Skin of body (tissue), 2 donors: Measurements from ENCODE around the gene CLDN4. TPM values are rescaled to one million over a fixed set of nuclear protein-coding genes. Genes with fewer than 3 reads are reported as not detected.
A peak's percentile ranks its signal among the peaks of the same experiment; 100 is the strongest.
"Not testable (repeated sequence)": the region's sequence is repeated elsewhere in the genome, so short reads cannot be mapped to it uniquely, and the experiment has no call there.

ENCODE experiments used
- DNase-seq: peaks from one replicate; lab custom pipeline; 2025; lab: John Stamatoyannopoulos, UW
- total RNA-seq: library from RNA; depleted of rRNA; stranded (reverse); fragments of >200 nt; gene quantifications from one replicate; pipeline ENCODE4 v1.2.3, GENCODE V29; 2014

The CLDN4 gene
- total RNA-seq, 1 donor from 2014 or later = 75.4 TPM

- no peak for DNase-seq
Measured at GRCh38 chr7:73823873-73824592, 6.8 kb upstream of the CLDN4 start.

- DNase-seq = no peak
Measured at GRCh38 chr7:73824986-73825385, 5.8 kb upstream of the CLDN4 start.

- no peak for DNase-seq
Measured at GRCh38 chr7:73827567-73828106, 3.2 kb upstream of the CLDN4 start.

GRCh38 chr7:73828107-73828803, 2.5 kb upstream of the CLDN4 start:
- DNase-seq = no peak

- no peak for DNase-seq
Measured at GRCh38 chr7:73828972-73829371, 1.8 kb upstream of the CLDN4 start.

GRCh38 chr7:73829505-73829904, 1.3 kb upstream of the CLDN4 start:
- DNase-seq = no peak

GRCh38 chr7:73829921-73830680, 695 bp upstream of the CLDN4 start:
- DNase-seq = no peak

- no peak for DNase-seq
Measured at GRCh38 chr7:73831584-73831833, 713 bp downstream of the CLDN4 start.

GRCh38 chr7:73831834-73832651, 1.2 kb downstream of the CLDN4 start:
- peak; percentile 11 for DNase-seq

GRCh38 chr7:73832806-73833205, 2.0 kb downstream of the CLDN4 start:
- DNase-seq = no peak

- no peak for DNase-seq
Measured at GRCh38 chr7:73833251-73833919, 2.6 kb downstream of the CLDN4 start.

- DNase-seq = no peak
Measured at GRCh38 chr7:73834626-73835191, 3.9 kb downstream of the CLDN4 start.

- not testable (repeated sequence) for DNase-seq
Measured at GRCh38 chr7:73837167-73837566, 6.4 kb downstream of the CLDN4 start.

GRCh38 chr7:73838642-73839041, 7.8 kb downstream of the CLDN4 start:
- DNase-seq = no peak

GRCh38 chr7:73839290-73839689, 8.5 kb downstream of the CLDN4 start:
- DNase-seq = no peak

GRCh38 chr7:73839743-73840714, 9.2 kb downstream of the CLDN4 start:
- no peak for DNase-seq

GRCh38 chr7:73840715-73841379, 10.1 kb downstream of the CLDN4 start:
- DNase-seq = no peak

- no peak for DNase-seq
Measured at GRCh38 chr7:73841689-73842066, 10.9 kb downstream of the CLDN4 start.
